ENCODE results near the gene SAP30. TPM values are rescaled to one million over a fixed set of nuclear protein-coding genes. Genes with fewer than 3 reads are reported as not detected.
A peak's percentile ranks its signal among the peaks of the same experiment; 100 is the strongest.

The SAP30 gene
- polyA plus RNA-seq, 1 experiment: 22.7 TPM

DNA sequence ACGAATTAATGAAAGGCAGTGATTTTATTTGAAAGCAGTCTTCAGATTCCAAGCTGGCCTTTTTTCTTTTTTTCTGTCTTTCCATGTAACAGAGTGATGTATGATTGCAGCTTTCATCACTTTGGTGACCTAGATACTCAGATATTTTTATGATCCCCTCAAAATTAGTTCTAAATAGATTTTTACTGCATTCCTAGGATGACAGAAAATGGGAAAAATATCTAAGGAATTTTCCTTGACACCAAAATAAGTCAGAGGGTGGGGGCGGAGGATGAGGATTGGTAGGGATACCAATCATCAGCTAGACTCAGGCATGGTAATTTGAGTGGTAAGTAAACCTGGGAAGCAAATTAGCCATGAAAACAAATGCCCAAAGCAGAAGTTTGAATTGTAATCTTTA, 24.7 kb upstream of the SAP30 start:
- Histone ChIP-seq H3K27ac (ENCODE audit: low read depth, low read length) (no peak overlapping the region), H3K4me3 (ENCODE audit: low read depth, low read length) (no peak overlapping the region), H3K27me3 (ENCODE audit: control insufficient read depth, insufficient read depth, low read length) (no peaks in the 10 kb centered on the region), H3K9me3 (ENCODE audit: control insufficient read depth, insufficient read depth, low read length) (peaks cover 7% of the 10 kb centered on the region; the same call in 1 of the 2 replicates)
- ChIA-PET POLR2A (interaction anchor here (1.3 to 2.6 kb wide), 2 partner anchors 9 to 12 kb away, joined by 3 to 20 read pairs; partner anchors contain the start of gene HMGB2), CTCF (interaction anchor here (0.7 to 2.2 kb wide), 6 partner anchors 14 to 973 kb away, joined by 3 to 9 read pairs (median 5); no protein-coding TSS in a partner anchor)
- TF ChIP-seq, protein P1, sequence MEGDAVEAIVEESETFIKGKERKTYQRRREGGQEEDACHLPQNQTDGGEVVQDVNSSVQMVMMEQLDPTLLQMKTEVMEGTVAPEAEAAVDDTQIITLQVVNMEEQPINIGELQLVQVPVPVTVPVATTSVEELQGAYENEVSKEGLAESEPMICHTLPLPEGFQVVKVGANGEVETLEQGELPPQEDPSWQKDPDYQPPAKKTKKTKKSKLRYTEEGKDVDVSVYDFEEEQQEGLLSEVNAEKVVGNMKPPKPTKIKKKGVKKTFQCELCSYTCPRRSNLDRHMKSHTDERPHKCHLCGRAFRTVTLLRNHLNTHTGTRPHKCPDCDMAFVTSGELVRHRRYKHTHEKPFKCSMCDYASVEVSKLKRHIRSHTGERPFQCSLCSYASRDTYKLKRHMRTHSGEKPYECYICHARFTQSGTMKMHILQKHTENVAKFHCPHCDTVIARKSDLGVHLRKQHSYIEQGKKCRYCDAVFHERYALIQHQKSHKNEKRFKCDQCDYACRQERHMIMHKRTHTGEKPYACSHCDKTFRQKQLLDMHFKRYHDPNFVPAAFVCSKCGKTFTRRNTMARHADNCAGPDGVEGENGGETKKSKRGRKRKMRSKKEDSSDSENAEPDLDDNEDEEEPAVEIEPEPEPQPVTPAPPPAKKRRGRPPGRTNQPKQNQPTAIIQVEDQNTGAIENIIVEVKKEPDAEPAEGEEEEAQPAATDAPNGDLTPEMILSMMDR (IDR thresholded peaks at IDR 0.05; ENCODE audit: low read depth, low read length): no peak
- DNase-seq (ENCODE audit: low read depth, low spot score): no peak

DNA sequence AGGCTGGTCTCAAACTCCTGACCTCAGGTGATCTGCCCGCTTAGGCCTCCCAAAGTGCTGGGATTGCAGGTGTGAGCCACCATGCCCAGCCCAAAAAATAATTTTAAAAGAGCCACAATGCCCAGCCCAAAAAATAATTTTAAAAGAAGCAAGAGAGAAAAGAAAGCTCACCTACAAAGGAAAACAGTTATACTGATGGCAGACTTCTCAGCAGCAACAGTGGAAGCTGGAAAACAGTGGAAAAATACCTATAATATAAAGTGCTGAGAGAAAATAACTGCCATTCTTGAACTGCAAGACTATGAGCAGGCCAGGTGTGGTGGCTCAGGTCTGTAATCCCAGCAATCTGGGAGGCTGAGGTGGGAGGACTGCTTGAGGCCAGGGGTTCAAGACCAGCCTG, 23.3 kb upstream of the SAP30 start:
- no peak for DNase-seq (ENCODE audit: low read depth, low spot score)
- Histone ChIP-seq H3K27ac (ENCODE audit: low read depth, low read length) (no peak overlapping the region), H3K4me3 (ENCODE audit: low read depth, low read length) (no peak overlapping the region), H3K27me3 (ENCODE audit: control insufficient read depth, insufficient read depth, low read length) (no peaks in the 10 kb centered on the region), H3K9me3 (ENCODE audit: control insufficient read depth, insufficient read depth, low read length) (peaks cover 7% of the 10 kb centered on the region; the same call in 1 of the 2 replicates)
- ChIA-PET POLR2A (no interaction called here), CTCF (interaction anchor here (0.6 to 2.2 kb wide), 4 partner anchors 12 to 46 kb away, joined by 3 to 8 read pairs (median 4); no protein-coding TSS in a partner anchor)
- TF ChIP-seq, protein P1 (IDR thresholded peaks at IDR 0.05; ENCODE audit: low read depth, low read length): no peak

DNA sequence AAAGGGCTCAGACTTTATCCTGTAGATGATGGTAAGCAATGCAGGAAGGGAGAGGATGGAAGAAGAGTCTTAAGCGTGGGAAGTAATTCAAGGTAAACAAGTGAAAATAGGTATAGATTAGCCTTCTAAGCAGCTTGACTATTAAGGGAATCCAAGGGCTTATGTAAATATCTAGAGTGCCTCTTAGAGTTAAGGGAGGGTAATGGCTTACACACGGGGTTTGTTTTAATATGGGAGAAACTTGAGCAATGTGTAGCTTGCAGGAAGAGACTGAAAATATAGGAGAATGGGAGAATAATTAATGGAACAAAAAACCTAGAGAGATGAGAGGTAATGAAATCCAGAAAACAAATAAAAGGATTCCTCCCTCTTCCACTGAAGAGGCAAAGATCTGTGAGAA, 12.8 kb upstream of the SAP30 start:
- H3K27ac ChIP-seq (ENCODE audit: low read depth, low read length): no peak overlapping the region
- ChIA-PET POLR2A (interaction anchor here (0.7 kb wide), 1 partner anchor 12 kb away, joined by 3 read pairs; the partner anchor contains the start of gene SAP30), CTCF (interaction anchor here (1.2 kb wide), 1 partner anchor 39 kb away, joined by 5 read pairs; no protein-coding TSS in a partner anchor)
- H3K4me3 ChIP-seq (ENCODE audit: low read depth, low read length): no peak overlapping the region
- TF ChIP-seq, protein P1 (IDR thresholded peaks at IDR 0.05; ENCODE audit: low read depth, low read length): no peak
- no peaks in the 10 kb centered on the region for H3K9me3 ChIP-seq (ENCODE audit: control insufficient read depth, insufficient read depth, low read length)
- DNase-seq (ENCODE audit: low read depth, low spot score): no peak
- H3K27me3 ChIP-seq (ENCODE audit: control insufficient read depth, insufficient read depth, low read length): no peaks in the 10 kb centered on the region

DNA sequence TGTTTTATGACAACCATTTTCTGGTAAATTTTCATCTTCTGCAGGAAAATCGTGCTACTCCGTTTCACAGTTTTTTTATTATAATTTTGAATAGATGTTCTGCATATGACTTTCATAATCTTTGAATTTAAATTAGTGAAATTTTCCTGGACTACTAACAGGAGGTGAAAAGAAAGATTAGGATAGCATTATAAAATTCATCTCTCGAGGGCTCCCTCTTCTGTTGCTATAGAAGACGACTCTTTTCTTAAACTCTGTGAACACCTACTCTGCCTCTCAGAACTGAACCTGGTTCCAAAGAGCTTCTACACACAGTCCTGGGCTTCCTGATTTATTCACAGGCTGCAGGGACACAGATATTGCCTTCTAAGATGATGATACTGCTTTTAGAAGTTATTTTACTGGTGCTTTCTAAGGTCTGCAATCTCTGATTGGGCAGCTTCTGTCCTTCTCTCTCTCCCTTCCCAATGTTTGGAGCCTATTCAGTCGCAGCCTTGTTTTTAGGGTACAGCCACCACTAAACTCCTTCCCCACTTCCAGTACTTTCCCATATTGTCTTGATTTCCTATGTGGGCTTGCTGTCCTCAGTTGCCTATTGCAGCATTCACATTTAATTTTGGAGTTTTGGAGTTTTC, 10.1 kb upstream of the SAP30 start:
- Histone ChIP-seq H3K9me3 (ENCODE audit: control insufficient read depth, insufficient read depth, low read length) (no peaks in the 10 kb centered on the region), H3K27ac (ENCODE audit: low read depth, low read length) (no peak overlapping the region), H3K27me3 (ENCODE audit: control insufficient read depth, insufficient read depth, low read length) (no peaks in the 10 kb centered on the region), H3K4me3 (ENCODE audit: low read depth, low read length) (no peak overlapping the region)
- CTCF ChIA-PET: interaction anchor here (0.6 to 2.2 kb wide), 15 partner anchors 9 to 60 kb away, joined by 3 to 18 read pairs (median 4); partner anchors contain the start of gene HMGB2
- no peak for DNase-seq (ENCODE audit: low read depth, low spot score)
- TF ChIP-seq, protein P1 (IDR thresholded peaks at IDR 0.05; ENCODE audit: low read depth, low read length): peak; percentile 55; the same call in 1 of the 2 replicates
- POLR2A ChIA-PET: no interaction called here

DNA sequence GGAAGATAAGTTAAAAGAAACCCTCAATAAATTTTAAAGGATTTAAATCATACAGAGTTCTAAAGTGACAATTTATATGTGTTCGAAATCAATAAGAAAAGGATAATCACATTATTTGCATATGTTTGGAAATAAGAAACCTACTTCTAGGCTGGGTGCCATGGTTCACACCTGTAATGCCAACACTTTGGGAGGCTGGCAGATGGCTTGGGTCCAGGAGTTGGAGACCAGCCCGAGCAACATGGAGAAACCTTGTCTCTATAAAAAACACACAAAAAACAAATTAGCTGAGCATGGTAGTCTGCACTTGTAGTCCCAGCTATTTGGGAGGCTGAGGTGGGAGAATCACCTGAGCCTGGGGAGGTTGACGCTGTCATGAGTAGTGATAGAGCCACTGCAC, 8.1 kb upstream of the SAP30 start:
- no peak overlapping the region for H3K4me3 ChIP-seq (ENCODE audit: low read depth, low read length)
- DNase-seq (ENCODE audit: low read depth, low spot score): no peak
- no peaks in the 10 kb centered on the region for H3K27me3 ChIP-seq (ENCODE audit: control insufficient read depth, insufficient read depth, low read length)
- no peaks in the 10 kb centered on the region for H3K9me3 ChIP-seq (ENCODE audit: control insufficient read depth, insufficient read depth, low read length)
- ChIA-PET POLR2A (no interaction called here), CTCF (interaction anchor here (2.1 kb wide), 1 partner anchor 43 kb away, joined by 10 read pairs; no protein-coding TSS in a partner anchor)
- no peak overlapping the region for H3K27ac ChIP-seq (ENCODE audit: low read depth, low read length)
- TF ChIP-seq, protein P1 (IDR thresholded peaks at IDR 0.05; ENCODE audit: low read depth, low read length): no peak
